ENCODE measurements around the gene FIBP.
"Not testable (repeated sequence)": the region's sequence is repeated elsewhere in the genome, so short reads cannot be mapped to it uniquely, and the experiment has no call there.

The FIBP gene

DNA sequence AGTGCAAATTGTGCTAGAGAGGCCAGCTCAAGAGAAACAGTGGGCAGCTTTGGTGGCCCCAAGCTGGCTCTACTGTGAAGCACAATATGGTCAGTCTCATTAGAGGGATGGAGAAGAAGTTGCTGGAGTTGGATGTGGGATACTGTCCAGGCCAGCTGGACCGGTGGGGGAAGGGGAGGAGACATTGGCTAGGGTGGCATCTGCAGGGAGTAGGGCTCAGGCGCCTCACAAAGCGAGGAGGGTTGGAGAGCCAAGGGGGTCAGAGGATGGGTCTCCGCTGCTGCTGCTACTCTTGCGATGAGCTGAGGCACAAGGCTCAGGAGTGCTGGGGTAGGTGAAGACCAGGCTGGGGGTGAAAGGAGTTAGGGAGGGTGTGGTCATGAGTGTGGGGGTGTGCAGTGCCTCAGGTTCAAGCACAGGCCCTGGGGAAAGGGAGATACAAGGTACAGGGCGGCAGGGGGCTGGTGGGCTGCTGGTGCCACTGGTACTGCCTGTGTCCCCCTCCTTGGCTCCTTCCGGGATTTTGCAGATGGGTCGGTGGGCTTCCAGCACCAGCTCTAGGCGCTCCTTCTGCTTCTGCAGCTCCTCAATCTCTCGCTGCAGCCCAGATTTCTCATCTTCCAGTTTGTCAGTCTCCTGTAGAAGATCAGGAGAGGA, 4.5 kb upstream of the FIBP start:
- intact Hi-C loops (cut with DNase I; ENCODE audit: low total_unique reads): no loop called here
- Histone ChIP-seq H3K4me3 (no peak overlapping the region), H3K9me3 (no peaks in the 10 kb centered on the region), H3K4me1 (peaks cover 6 to 52% (median 43%) of the 10 kb centered on the region in 4 donors), H3K27ac (peak overlapping the region; percentile 93 to 95), H3K36me3 (no peaks in the 10 kb centered on the region), H3K27me3 (no peaks in the 10 kb centered on the region)
- DNase-seq: no peak
- TF ChIP-seq, protein P1, sequence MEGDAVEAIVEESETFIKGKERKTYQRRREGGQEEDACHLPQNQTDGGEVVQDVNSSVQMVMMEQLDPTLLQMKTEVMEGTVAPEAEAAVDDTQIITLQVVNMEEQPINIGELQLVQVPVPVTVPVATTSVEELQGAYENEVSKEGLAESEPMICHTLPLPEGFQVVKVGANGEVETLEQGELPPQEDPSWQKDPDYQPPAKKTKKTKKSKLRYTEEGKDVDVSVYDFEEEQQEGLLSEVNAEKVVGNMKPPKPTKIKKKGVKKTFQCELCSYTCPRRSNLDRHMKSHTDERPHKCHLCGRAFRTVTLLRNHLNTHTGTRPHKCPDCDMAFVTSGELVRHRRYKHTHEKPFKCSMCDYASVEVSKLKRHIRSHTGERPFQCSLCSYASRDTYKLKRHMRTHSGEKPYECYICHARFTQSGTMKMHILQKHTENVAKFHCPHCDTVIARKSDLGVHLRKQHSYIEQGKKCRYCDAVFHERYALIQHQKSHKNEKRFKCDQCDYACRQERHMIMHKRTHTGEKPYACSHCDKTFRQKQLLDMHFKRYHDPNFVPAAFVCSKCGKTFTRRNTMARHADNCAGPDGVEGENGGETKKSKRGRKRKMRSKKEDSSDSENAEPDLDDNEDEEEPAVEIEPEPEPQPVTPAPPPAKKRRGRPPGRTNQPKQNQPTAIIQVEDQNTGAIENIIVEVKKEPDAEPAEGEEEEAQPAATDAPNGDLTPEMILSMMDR (IDR thresholded peaks at IDR 0.05): no peak

DNA sequence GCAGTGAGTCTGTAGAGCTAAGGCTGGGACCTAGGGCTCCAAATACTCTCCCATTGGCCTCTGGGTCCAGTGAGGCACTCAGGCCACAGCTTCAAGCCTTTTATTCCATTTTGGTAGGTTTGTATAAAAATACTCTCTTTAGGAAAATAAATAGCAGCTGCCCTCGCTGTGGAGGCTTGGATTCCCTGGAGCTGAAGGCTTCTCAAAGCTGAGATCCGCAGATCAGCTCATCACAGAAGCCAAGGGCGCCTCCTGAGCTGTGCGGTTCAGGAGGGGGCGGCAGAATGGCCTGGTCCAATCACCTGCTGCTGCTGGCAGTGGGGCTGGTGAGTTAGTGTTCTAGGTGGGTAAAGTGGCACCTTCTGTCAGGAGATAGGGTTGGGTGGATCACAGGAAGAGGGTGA, 3.9 kb upstream of the FIBP start:
- H3K36me3 ChIP-seq; H3K9me3 ChIP-seq; DNase-seq; intact Hi-C loops (cut with DNase I; ENCODE audit: low total_unique reads); H3K27me3 ChIP-seq: not testable (repeated sequence)
- Histone ChIP-seq H3K4me3 (peak overlapping the region; percentile 61 to 83), H3K27ac (peak overlapping the region; percentile 93 to 95), H3K4me1 (peaks cover 6 to 59% (median 49%) of the 10 kb centered on the region in 4 donors)

DNA sequence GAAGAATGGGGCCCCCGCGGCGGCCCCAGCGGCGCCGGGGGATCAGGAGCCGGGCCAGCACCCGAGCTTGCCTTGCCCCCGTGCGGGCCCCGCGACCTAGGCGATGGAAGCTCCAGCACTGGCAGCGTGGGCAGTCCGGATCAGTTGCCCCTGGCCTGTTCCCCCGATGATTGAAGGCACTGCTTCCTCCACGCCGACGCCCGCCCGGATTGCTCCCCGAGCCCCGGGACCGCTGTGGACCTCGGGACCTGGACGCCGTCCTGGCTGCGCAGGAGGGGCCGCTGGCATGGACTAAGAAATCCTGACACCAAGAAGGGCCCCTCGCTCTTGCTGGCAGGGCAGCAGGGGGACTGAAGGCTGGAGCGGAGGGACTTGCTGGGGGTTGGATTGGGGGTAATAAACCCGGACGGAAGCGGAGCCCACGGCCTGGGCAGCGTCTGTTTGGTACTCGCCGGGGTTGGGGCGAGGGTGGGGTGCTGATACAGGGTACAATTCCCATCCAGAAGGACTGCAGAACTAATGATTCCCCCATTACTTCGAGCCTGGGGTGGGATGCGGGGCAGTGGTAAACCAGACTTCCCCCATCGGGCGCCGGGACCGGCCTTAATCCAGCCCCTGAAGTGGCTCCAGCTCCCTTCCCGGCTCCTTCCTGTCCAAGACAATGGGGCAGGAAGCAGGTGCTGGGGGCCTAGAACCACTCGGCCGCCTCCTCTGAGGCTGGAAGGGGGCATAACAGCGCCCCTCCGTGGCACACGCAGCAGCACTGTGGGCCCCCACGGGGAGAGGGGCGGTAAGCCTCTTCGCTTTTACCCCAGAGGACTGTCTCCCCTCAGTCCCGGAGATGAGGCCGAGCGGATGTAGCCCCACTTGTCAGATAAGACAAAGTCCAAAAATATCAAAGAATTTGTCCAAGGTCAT, 3.2 kb upstream of the FIBP start:
- peak; percentile 46 to 80 for DNase-seq
- Histone ChIP-seq H3K36me3 (peaks cover 0 to 6% (median 3%) of the 10 kb centered on the region in 3 donors), H3K9me3 (no peaks in the 10 kb centered on the region)

DNA sequence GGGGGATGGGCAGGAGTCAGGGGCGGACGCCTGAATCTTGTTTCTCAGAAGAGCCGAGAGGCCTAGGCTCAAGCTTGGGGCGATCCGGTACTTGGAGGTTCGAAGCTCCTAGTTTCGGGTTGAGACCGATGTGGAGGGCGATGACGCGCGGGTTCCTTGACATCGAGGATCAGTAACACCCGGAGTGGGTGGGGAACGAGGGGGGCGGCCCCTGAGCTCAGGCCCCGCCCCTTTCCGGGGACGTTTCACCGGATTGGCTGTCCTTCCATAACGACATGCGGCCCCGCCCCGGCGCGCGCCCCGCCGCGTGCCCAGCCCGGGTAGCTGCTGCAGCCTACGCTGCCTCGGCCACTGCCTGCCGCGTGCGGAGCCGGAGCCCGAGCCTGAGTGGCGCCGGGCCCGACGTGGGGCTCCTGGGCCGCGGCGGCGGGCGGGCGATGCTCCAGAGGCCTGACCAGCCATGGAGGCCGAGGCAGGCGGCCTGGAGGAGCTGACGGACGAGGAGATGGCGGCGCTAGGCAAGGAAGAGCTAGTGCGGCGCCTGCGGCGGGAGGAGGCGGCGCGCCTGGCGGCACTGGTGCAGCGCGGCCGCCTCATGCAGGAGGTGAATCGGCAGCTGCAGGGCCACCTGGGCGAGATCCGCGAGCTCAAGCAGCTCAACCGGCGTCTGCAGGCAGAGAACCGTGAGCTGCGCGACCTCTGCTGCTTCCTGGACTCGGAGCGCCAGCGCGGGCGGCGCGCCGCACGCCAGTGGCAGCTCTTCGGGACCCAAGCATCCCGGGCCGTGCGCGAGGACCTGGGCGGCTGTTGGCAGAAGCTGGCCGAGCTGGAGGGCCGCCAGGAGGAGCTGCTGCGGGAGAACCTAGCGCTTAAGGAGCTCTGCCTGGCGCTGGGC, 2.3 kb upstream of the FIBP start, which contains the start of gene CCDC85B:
TSS of gene CCDC85B (plus strand) at position 350 of the 895 bp plus-strand sequence. CDS start at position 461, 111 bp downstream.
- H3K27ac ChIP-seq: peak within 1 kb of the TSS; percentile 93 to 95
- no peaks in the 10 kb centered on the region for H3K9me3 ChIP-seq
- H3K4me1 ChIP-seq: peaks cover 6 to 68% (median 55%) of the 10 kb centered on the region in 4 donors
- H3K27me3 ChIP-seq: no peaks in the 10 kb centered on the region
- TF ChIP-seq, protein P1 (IDR thresholded peaks at IDR 0.05): peak in 1 of 2 experiments; percentile 33
- intact Hi-C loops (cut with DNase I; ENCODE audit: low total_unique reads): no loop called here
- H3K36me3 ChIP-seq: peaks cover 0 to 13% (median 4%) of the 10 kb centered on the region in 3 donors
- DNase-seq: peak; percentile 99 to 100
- peak within 1 kb of the TSS; percentile 61 to 83 for H3K4me3 ChIP-seq

More for the DNA sequence above, 3.2 kb upstream of the FIBP start:
- Histone ChIP-seq H3K4me3 (peak overlapping the region; percentile 61 to 83), H3K27ac (peak overlapping the region; percentile 93 to 95), H3K27me3 (no peaks in the 10 kb centered on the region), H3K4me1 (peaks cover 6 to 64% (median 54%) of the 10 kb centered on the region in 4 donors)
- TF ChIP-seq, protein P1 (IDR thresholded peaks at IDR 0.05): peak in 1 of 2 experiments; percentile 7
- intact Hi-C loops (cut with DNase I; ENCODE audit: low total_unique reads): no loop called here

DNA sequence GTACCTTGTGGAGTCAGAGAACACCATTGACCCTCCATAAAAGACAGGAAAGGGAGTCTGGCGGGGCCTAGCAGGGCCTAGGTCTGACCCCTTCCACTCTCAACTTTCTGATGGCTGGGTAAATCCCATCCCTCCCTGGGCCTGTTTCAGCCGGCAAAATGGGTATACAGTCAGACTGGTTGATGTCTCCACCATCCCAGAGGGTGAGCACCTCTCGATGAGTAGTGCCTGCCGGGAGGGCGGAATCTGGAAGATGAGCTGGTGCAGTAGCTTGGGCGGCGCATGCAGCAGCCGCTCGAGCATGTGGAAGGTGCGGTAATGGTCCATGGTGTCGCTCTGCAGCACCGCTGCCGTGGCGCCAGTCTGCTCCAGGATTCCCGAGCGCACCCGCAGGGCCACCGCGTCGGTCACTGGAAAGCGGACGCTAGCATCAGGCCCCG, 528 bp downstream of the FIBP start:
- Histone ChIP-seq H3K4me1 (peaks cover 6 to 67% (median 47%) of the 10 kb centered on the region in 4 donors), H3K27me3 (no peaks in the 10 kb centered on the region), H3K36me3 (peaks cover 15 to 39% (median 26%) of the 10 kb centered on the region in 3 donors), H3K27ac (peak overlapping the region; percentile 93 to 95), H3K4me3 (peak overlapping the region; percentile 61 to 83), H3K9me3 (no peaks in the 10 kb centered on the region)
- no peak for DNase-seq
- intact Hi-C loops (cut with DNase I; ENCODE audit: low total_unique reads): loop anchor here (2.0 kb wide), 1 partner anchor 29 kb away; no protein-coding TSS in a partner anchor
- TF ChIP-seq, protein P1 (IDR thresholded peaks at IDR 0.05): no peak
